ENCODE data around the gene MAP4K4. TPM values are rescaled to one million over a fixed set of nuclear protein-coding genes. Genes with fewer than 3 reads are reported as not detected.

Gene MAP4K4
- total RNA-seq, 4 donors from 2014 or later: 40.0 to 85.5 (median 59.5) TPM

- intact Hi-C loops (cut with DNase I; ENCODE audit: low total_unique reads): no loop called here
- ATAC-seq (peak; percentile 86 to 87), DNase-seq (peak; percentile 56 to 75)
- Histone ChIP-seq H3K27me3 (no peaks in the 10 kb centered on the region), H3K27ac (peak overlapping the region; percentile 79 to 90 (median 85)), H3K9me3 (no peaks in the 10 kb centered on the region), H3K36me3 (no peaks in the 10 kb centered on the region), H3K4me1 (peaks cover 81 to 91% of the 10 kb centered on the region in 2 donors), H3K4me3 (peak overlapping the region in 1 of 4 donors; percentile 10)
- in situ Hi-C loops (cut with MboI; ENCODE audit: low sequenced_read_pairs in 4 of 4): no loop called here
- TF ChIP-seq CTCF (IDR thresholded peaks at IDR 0.05 in 4 of 5, conservative IDR thresholded peaks at IDR 0.05 in 1 of 5) (no peak), POLR2A (IDR thresholded peaks at IDR 0.05) (peak; percentile 21 to 29)
Observed at GRCh38 chr2:101737478-101738255, 40.2 kb downstream of the MAP4K4 start.

- H3K9me3 ChIP-seq: no peaks in the 10 kb centered on the region
- H3K36me3 ChIP-seq: no peaks in the 10 kb centered on the region
- ATAC-seq: no peak
- DNase-seq: no peak
- intact Hi-C loops (cut with DNase I; ENCODE audit: low total_unique reads): no loop called here
- in situ Hi-C loops (cut with MboI; ENCODE audit: low sequenced_read_pairs in 4 of 4): no loop called here
- H3K27ac ChIP-seq: peak overlapping the region; percentile 79 to 90 (median 85)
- peaks cover 81 to 89% of the 10 kb centered on the region in 2 donors for H3K4me1 ChIP-seq
- H3K4me3 ChIP-seq: no peak overlapping the region
- H3K27me3 ChIP-seq: no peaks in the 10 kb centered on the region
- TF ChIP-seq CTCF (IDR thresholded peaks at IDR 0.05 in 4 of 5, conservative IDR thresholded peaks at IDR 0.05 in 1 of 5) (no peak), POLR2A (IDR thresholded peaks at IDR 0.05) (no peak)
Observed at GRCh38 chr2:101738649-101739048, 41.1 kb downstream of the MAP4K4 start.

GRCh38 chr2:101740555-101740964, 43.1 kb downstream of the MAP4K4 start:
- Histone ChIP-seq H3K4me3 (no peak overlapping the region), H3K27me3 (no peaks in the 10 kb centered on the region), H3K27ac (no peak overlapping the region), H3K36me3 (no peaks in the 10 kb centered on the region), H3K4me1 (peaks cover 74 to 81% of the 10 kb centered on the region in 2 donors), H3K9me3 (no peaks in the 10 kb centered on the region)
- ATAC-seq (no peak), DNase-seq (no peak)
- TF ChIP-seq POLR2A (IDR thresholded peaks at IDR 0.05) (no peak), CTCF (IDR thresholded peaks at IDR 0.05 in 4 of 5, conservative IDR thresholded peaks at IDR 0.05 in 1 of 5) (no peak)
- in situ Hi-C loops (cut with MboI; ENCODE audit: low sequenced_read_pairs in 4 of 4) (no loop called here), intact Hi-C loops (cut with DNase I; ENCODE audit: low total_unique reads) (no loop called here)

GRCh38 chr2:101741775-101742520, 44.4 kb downstream of the MAP4K4 start:
- Histone ChIP-seq H3K27ac (peak overlapping the region; percentile 24 to 39 (median 36)), H3K36me3 (no peaks in the 10 kb centered on the region), H3K27me3 (no peaks in the 10 kb centered on the region), H3K9me3 (no peaks in the 10 kb centered on the region), H3K4me3 (no peak overlapping the region), H3K4me1 (peaks cover 72 to 81% of the 10 kb centered on the region in 2 donors)
- ATAC-seq (no peak), DNase-seq (no peak)
- in situ Hi-C loops (cut with MboI; ENCODE audit: low sequenced_read_pairs in 4 of 4) (no loop called here), intact Hi-C loops (cut with DNase I; ENCODE audit: low total_unique reads) (no loop called here)
- TF ChIP-seq POLR2A (IDR thresholded peaks at IDR 0.05) (no peak), CTCF (IDR thresholded peaks at IDR 0.05 in 4 of 5, conservative IDR thresholded peaks at IDR 0.05 in 1 of 5) (no peak)
